Skeletal muscle tissue (tissue), 4 donors: ENCODE results near the gene FAAP100. TPM values are rescaled to one million over a fixed set of nuclear protein-coding genes. Genes with fewer than 3 reads are reported as not detected.
A peak's percentile ranks its signal among the peaks of the same experiment; 100 is the strongest.

Experiments used
- H3K27ac ChIP-seq: one replicate; pipeline ENCODE4 v1.7.0; 2013; ENCODE audit warnings: mild to moderate bottlenecking, low read depth, low read length, inconsistent platforms
- H3K27me3 ChIP-seq, 3 donors: one replicate each; pipeline ENCODE4 v1.7.0; 2013; ENCODE audit warnings: low read length in 3 of 3; ENCODE audit not compliant: control insufficient read depth in 3 of 3, insufficient read depth in 3 of 3
- H3K36me3 ChIP-seq, 3 donors: one replicate each; pipeline ENCODE4 v1.7.0; 2013; ENCODE audit warnings: low read length in 3 of 3; ENCODE audit not compliant: control insufficient read depth in 3 of 3, insufficient read depth in 3 of 3
- H3K4me1 ChIP-seq, 3 donors: one replicate each; pipeline ENCODE4 v1.7.0; 2013; ENCODE audit warnings: low read length in 3 of 3, mild to moderate bottlenecking in 3 of 3; ENCODE audit not compliant: control insufficient read depth in 3 of 3, insufficient read depth in 3 of 3
- H3K4me3 ChIP-seq, 3 donors: one replicate each; pipeline ENCODE4 v1.7.0; 2013; ENCODE audit warnings: low read length in 3 of 3
- H3K9ac ChIP-seq, 3 donors: one replicate each; pipeline ENCODE4 v1.7.0; 2013; ENCODE audit warnings: low read length in 3 of 3, mild to moderate bottlenecking in 3 of 3, moderate library complexity in 2 of 3, low read depth in 1 of 3
- H3K9me3 ChIP-seq, 3 donors: one replicate each; pipeline ENCODE4 v1.7.0; 2013; ENCODE audit warnings: low read length in 3 of 3; ENCODE audit not compliant: control insufficient read depth in 3 of 3
- total RNA-seq: library from RNA; depleted of rRNA; stranded (reverse); fragments of >200 nt; gene quantifications from one replicate; pipeline ENCODE4 v1.2.3, GENCODE V29; 2014
- donor health status: Osteomylitis.

The FAAP100 gene
- total RNA-seq, 1 donor from 2014 or later: 7.8 TPM

GRCh38 chr17:81527591-81528383, 24.4 kb downstream of the FAAP100 start, which contains the start of gene FSCN2:
Gene FSCN2 (plus strand): TSS chr17:81528377. CDS start chr17:81528532, 155 bp downstream.
- Histone ChIP-seq H3K4me3 (no peak within 1 kb of the TSS), H3K27me3 (peaks cover 52 to 72% (median 55%) of the 10 kb centered on the region in 3 donors), H3K9ac (no peak within 1 kb of the TSS), H3K4me1 (peaks cover 10 to 24% (median 23%) of the 10 kb centered on the region in 3 donors), H3K9me3 (no peaks in the 10 kb centered on the region), H3K36me3 (no peaks in the 10 kb centered on the region), H3K27ac (no peak within 1 kb of the TSS)

- Histone ChIP-seq H3K27me3 (peaks cover 51 to 77% (median 58%) of the 10 kb centered on the region in 3 donors), H3K27ac (no peak overlapping the region), H3K9ac (no peak overlapping the region), H3K9me3 (no peaks in the 10 kb centered on the region), H3K4me3 (no peak overlapping the region), H3K4me1 (peaks cover 10 to 24% (median 23%) of the 10 kb centered on the region in 3 donors), H3K36me3 (no peaks in the 10 kb centered on the region)
Observed at GRCh38 chr17:81526662-81527571, 25.2 kb downstream of the FAAP100 start.

- Histone ChIP-seq H3K36me3 (no peaks in the 10 kb centered on the region), H3K27me3 (peaks cover 55 to 82% (median 59%) of the 10 kb centered on the region in 3 donors), H3K4me1 (peaks cover 19 to 32% (median 26%) of the 10 kb centered on the region in 3 donors), H3K4me3 (no peak overlapping the region), H3K27ac (no peak overlapping the region), H3K9me3 (no peaks in the 10 kb centered on the region), H3K9ac (no peak overlapping the region)
Observed at GRCh38 chr17:81524865-81525159, 27.3 kb downstream of the FAAP100 start.

- Histone ChIP-seq H3K4me1 (peaks cover 24 to 38% (median 32%) of the 10 kb centered on the region in 3 donors), H3K27me3 (peaks cover 57 to 84% (median 59%) of the 10 kb centered on the region in 3 donors), H3K4me3 (no peak overlapping the region), H3K27ac (no peak overlapping the region), H3K9me3 (no peaks in the 10 kb centered on the region), H3K36me3 (no peaks in the 10 kb centered on the region), H3K9ac (no peak overlapping the region)
Observed at GRCh38 chr17:81524039-81524864, 27.9 kb downstream of the FAAP100 start.

- H3K27me3 ChIP-seq: peaks cover 51 to 78% (median 53%) of the 10 kb centered on the region in 3 donors
- H3K36me3 ChIP-seq: no peaks in the 10 kb centered on the region
- H3K4me1 ChIP-seq: peaks cover 28 to 45% (median 39%) of the 10 kb centered on the region in 3 donors
- no peak overlapping the region for H3K4me3 ChIP-seq
- no peak overlapping the region for H3K27ac ChIP-seq
- H3K9ac ChIP-seq: no peak overlapping the region
- H3K9me3 ChIP-seq: no peaks in the 10 kb centered on the region
Observed at GRCh38 chr17:81523402-81524038, 28.6 kb downstream of the FAAP100 start.

GRCh38 chr17:81522491-81523401, 29.4 kb downstream of the FAAP100 start:
- Histone ChIP-seq H3K36me3 (no peaks in the 10 kb centered on the region), H3K9me3 (no peaks in the 10 kb centered on the region), H3K4me3 (no peak overlapping the region), H3K4me1 (peaks cover 35 to 49% (median 42%) of the 10 kb centered on the region in 3 donors), H3K27ac (no peak overlapping the region), H3K9ac (no peak overlapping the region), H3K27me3 (peaks cover 46 to 77% (median 51%) of the 10 kb centered on the region in 3 donors)

GRCh38 chr17:81520021-81520901, 31.9 kb downstream of the FAAP100 start:
- no peaks in the 10 kb centered on the region for H3K36me3 ChIP-seq
- no peaks in the 10 kb centered on the region for H3K9me3 ChIP-seq
- H3K9ac ChIP-seq: peak overlapping the region in 1 of 3 donors; percentile 57
- peaks cover 43 to 57% (median 46%) of the 10 kb centered on the region in 3 donors for H3K4me1 ChIP-seq
- H3K27ac ChIP-seq: no peak overlapping the region
- H3K27me3 ChIP-seq: peaks cover 24 to 57% (median 37%) of the 10 kb centered on the region in 3 donors
- H3K4me3 ChIP-seq: no peak overlapping the region
